ENCODE data around the gene GRIK3. TPM values are rescaled to one million over a fixed set of nuclear protein-coding genes. Genes with fewer than 3 reads are reported as not detected.

Gene GRIK3
- total and polyA plus RNA-seq, 12 donors: 0.09 to 3.1 (median 0.69) TPM

DNA sequence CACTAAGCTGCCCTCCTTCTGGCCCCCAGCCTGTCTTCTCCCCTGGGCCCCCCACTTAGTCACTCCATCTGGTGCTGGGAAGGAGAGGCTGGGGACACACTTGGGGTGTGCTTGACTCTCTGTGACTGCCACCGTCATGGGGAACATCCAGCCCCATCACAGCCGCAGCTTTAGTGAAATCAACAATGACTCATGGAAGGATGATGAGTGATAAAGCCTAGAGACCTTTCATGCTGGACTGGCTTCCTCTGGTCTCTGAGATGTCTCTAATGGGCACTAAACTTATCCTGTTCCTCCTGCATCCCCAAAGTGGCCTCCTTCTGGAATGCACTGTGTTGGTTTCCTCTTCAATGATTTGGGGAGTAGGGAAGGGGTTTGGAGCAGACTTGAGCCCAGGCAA lies 172.9 kb downstream of the GRIK3 start:
- WGBS, 4 donors: 43 to 100% (median 61%) methylated on average over 1 to 2 of the region's 2 CpGs
- H3K27ac ChIP-seq: no peak overlapping the region
- no peaks in the 10 kb centered on the region for H3K9me3 ChIP-seq (replicated peaks in 1 of 3)
- H3K27me3 ChIP-seq: no peaks in the 10 kb centered on the region
- no peaks in the 10 kb centered on the region for H3K4me1 ChIP-seq (replicated peaks in 1 of 2)
- H3K4me3 ChIP-seq: no peak overlapping the region
- no peak for DNase-seq
- TF ChIP-seq, protein P1, sequence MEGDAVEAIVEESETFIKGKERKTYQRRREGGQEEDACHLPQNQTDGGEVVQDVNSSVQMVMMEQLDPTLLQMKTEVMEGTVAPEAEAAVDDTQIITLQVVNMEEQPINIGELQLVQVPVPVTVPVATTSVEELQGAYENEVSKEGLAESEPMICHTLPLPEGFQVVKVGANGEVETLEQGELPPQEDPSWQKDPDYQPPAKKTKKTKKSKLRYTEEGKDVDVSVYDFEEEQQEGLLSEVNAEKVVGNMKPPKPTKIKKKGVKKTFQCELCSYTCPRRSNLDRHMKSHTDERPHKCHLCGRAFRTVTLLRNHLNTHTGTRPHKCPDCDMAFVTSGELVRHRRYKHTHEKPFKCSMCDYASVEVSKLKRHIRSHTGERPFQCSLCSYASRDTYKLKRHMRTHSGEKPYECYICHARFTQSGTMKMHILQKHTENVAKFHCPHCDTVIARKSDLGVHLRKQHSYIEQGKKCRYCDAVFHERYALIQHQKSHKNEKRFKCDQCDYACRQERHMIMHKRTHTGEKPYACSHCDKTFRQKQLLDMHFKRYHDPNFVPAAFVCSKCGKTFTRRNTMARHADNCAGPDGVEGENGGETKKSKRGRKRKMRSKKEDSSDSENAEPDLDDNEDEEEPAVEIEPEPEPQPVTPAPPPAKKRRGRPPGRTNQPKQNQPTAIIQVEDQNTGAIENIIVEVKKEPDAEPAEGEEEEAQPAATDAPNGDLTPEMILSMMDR (IDR thresholded peaks at IDR 0.05): no peak
- no peak for TF ChIP-seq POLR2A (IDR thresholded peaks at IDR 0.05)
- intact Hi-C loops (cut with DNase I): no loop called here
- H3K36me3 ChIP-seq (replicated peaks in 1 of 2): no peaks in the 10 kb centered on the region

DNA sequence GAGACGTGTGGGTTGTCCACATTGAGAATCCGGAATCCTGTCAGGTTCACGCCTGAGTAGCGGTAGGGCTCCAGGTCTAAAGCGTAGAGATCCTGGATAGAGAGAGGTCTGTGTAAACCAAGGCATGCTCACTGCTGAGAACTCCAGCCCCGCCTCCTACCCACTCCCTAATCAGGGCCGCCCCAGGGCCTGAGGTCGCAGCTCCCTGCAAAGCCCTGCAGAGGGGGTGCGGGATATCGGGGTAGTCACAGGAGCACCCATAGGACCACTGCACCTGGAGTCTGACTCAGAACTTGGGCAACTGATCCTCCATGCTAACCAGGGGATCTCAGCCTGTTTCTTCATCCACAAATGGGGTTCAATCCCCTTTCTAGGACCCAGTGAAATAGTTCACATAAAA lies 174.4 kb downstream of the GRIK3 start:
- H3K4me3 ChIP-seq: no peak overlapping the region
- no peak overlapping the region for H3K27ac ChIP-seq
- H3K36me3 ChIP-seq (replicated peaks in 1 of 2): no peaks in the 10 kb centered on the region
- TF ChIP-seq, protein P1 (IDR thresholded peaks at IDR 0.05): no peak
- TF ChIP-seq POLR2A (IDR thresholded peaks at IDR 0.05): no peak
- H3K9me3 ChIP-seq (replicated peaks in 1 of 3): no peaks in the 10 kb centered on the region
- 70 to 93% (median 79%) methylated on average over 4 to 10 of the region's 10 CpGs for WGBS, 4 donors
- no peak for DNase-seq
- intact Hi-C loops (cut with DNase I): no loop called here
- H3K27me3 ChIP-seq: no peaks in the 10 kb centered on the region
- no peaks in the 10 kb centered on the region for H3K4me1 ChIP-seq (replicated peaks in 1 of 2)

DNA sequence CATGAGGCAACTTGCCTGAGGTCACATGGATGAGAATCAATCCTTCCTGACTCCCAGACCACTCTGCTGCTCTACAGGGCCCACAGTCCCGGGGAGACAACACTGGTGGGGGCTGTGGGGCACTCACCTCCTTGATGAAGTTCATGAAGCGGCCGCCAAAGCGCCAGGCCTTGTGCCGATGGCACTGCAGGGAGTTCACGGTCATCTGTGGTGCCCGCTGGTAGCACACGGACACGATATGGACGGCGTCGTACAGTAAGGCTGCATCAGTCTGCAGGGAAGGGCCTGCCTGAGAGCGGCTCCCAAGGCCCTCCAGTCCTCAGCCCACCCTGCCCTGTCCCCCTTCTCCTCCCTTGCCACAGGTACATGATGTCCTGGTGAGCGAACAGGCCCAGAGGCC lies 175.3 kb downstream of the GRIK3 start:
- 87 to 93% (median 92%) methylated on average over 9 to 14 of the region's 14 CpGs for WGBS, 4 donors
- Histone ChIP-seq H3K9me3 (replicated peaks in 1 of 3) (no peaks in the 10 kb centered on the region), H3K27ac (no peak overlapping the region), H3K36me3 (replicated peaks in 1 of 2) (no peaks in the 10 kb centered on the region), H3K4me3 (no peak overlapping the region), H3K27me3 (no peaks in the 10 kb centered on the region), H3K4me1 (replicated peaks in 1 of 2) (no peaks in the 10 kb centered on the region)
- no peak for DNase-seq
- intact Hi-C loops (cut with DNase I): no loop called here
- TF ChIP-seq, protein P1 (IDR thresholded peaks at IDR 0.05): no peak
- TF ChIP-seq POLR2A (IDR thresholded peaks at IDR 0.05): no peak

DNA sequence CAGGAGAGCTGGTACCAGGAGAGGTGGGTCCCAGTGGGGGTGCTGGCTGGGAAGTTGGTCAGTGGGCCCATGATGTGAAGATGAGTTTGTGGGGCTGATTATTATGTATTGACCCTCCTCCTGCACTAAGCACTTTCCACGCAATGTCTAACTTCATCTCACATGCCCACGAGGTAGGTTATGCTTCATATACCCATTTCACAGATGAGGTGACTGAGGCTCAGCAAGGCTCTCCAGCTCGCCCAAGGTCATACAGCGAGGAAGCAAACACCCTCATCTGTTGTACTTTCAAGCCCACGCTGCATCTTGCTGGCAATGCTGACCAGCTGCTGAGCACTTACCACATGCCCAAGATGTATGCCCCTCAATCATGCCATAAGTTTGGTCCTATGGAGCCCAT lies 175.8 kb downstream of the GRIK3 start:
- WGBS, 4 donors: 77 to 91% (median 83%) methylated on average over 5 of the region's 5 CpGs
- DNase-seq: no peak
- Histone ChIP-seq H3K27ac (no peak overlapping the region), H3K9me3 (replicated peaks in 1 of 3) (no peaks in the 10 kb centered on the region), H3K36me3 (replicated peaks in 1 of 2) (no peaks in the 10 kb centered on the region), H3K27me3 (no peaks in the 10 kb centered on the region), H3K4me1 (replicated peaks in 1 of 2) (no peaks in the 10 kb centered on the region), H3K4me3 (no peak overlapping the region)
- intact Hi-C loops (cut with DNase I): no loop called here
- TF ChIP-seq, protein P1 (IDR thresholded peaks at IDR 0.05): no peak
- no peak for TF ChIP-seq POLR2A (IDR thresholded peaks at IDR 0.05)
